Fibroblast of pulmonary artery (primary cell): ENCODE data around the gene CCDC71.

Experiments used
- DNase-seq: peaks from one replicate; pipeline ENCODE4 v3.0.0-alpha.2; 2010; ENCODE audit warnings: low read depth
- H3K4me3 ChIP-seq: replicated peaks from 2 replicates; pipeline ENCODE4 v1.5.1; 2011; ENCODE audit warnings: low read depth, mild to moderate bottlenecking, control low read depth, low read length, moderate library complexity
- CTCF ChIP-seq: IDR thresholded peaks from 2 replicates; pipeline ENCODE4 v1.5.1; 2011; ENCODE audit warnings: mild to moderate bottlenecking, control low read depth, low read length, inconsistent platforms; ENCODE audit errors: missing control alignments

The CCDC71 gene

GRCh38 chr3:49151610-49152009, 14.5 kb downstream of the CCDC71 start:
- H3K4me3 ChIP-seq, result no peak overlapping the region
- TF ChIP-seq CTCF, result no peak
- no peak for DNase-seq

GRCh38 chr3:49148159-49148558, 18.0 kb downstream of the CCDC71 start:
- no peak overlapping the region for H3K4me3 ChIP-seq
- DNase-seq, result no peak
- TF ChIP-seq CTCF, result no peak

- no peak overlapping the region for H3K4me3 ChIP-seq
- no peak for TF ChIP-seq CTCF
- no peak for DNase-seq
Observed at GRCh38 chr3:49140080-49140479, 26.1 kb downstream of the CCDC71 start.

- no peak for DNase-seq
- no peak overlapping the region for H3K4me3 ChIP-seq
- TF ChIP-seq CTCF, result no peak
Observed at GRCh38 chr3:49135499-49135898, 30.6 kb downstream of the CCDC71 start.

GRCh38 chr3:49134471-49135265, 31.5 kb downstream of the CCDC71 start:
- H3K4me3 ChIP-seq, result no peak overlapping the region
- no peak for TF ChIP-seq CTCF

GRCh38 chr3:49133226-49133951, 32.7 kb downstream of the CCDC71 start:
- peak; percentile 91 for DNase-seq
- peak overlapping the region; percentile 93 for H3K4me3 ChIP-seq
- TF ChIP-seq CTCF, result no peak

More at GRCh38 chr3:49134471-49135265, 31.5 kb downstream of the CCDC71 start:
- no peak for DNase-seq
